WTC11 (cell line): ENCODE data around the gene CELF1. TPM values are rescaled to one million over a fixed set of nuclear protein-coding genes. Genes with fewer than 3 reads are reported as not detected.

Experiments used
- ATF1 ChIP-seq: sonication (generic); formaldehyde crosslinking; IDR thresholded peaks from 2 replicates; pipeline ENCODE4 v1.8.1; 2023; ENCODE audit warnings: mild to moderate bottlenecking, moderate library complexity, missing genetic modification reagents
- GTF2I ChIP-seq: fragments of 250-450 bp; sonication (Bioruptor Pico); conservative IDR thresholded peaks from 2 replicates; pipeline ENCODE4 v1.4.0; 2021; ENCODE audit warnings: mild to moderate bottlenecking
- MXD4 ChIP-seq: fragments of 250-450 bp; sonication (Bioruptor Pico); IDR thresholded peaks from 2 replicates; pipeline ENCODE4 v1.8.0; 2021; ENCODE audit warnings: mild to moderate bottlenecking, moderate library complexity, borderline replicate concordance
- NFE2L1 ChIP-seq: sonication (generic); formaldehyde crosslinking; IDR thresholded peaks from 2 replicates; pipeline ENCODE4 v1.8.1; 2023; ENCODE audit warnings: missing genetic modification reagents
- NFYB ChIP-seq: sonication (generic); formaldehyde crosslinking; conservative IDR thresholded peaks from 2 replicates; pipeline ENCODE4 v1.8.0; 2022; ENCODE audit warnings: low read depth, missing genetic modification reagents
- OVOL2 ChIP-seq: fragments of 250-450 bp; sonication (Bioruptor Pico); IDR thresholded peaks from 2 replicates; pipeline ENCODE4 v1.9.0; 2021; ENCODE audit warnings: mild to moderate bottlenecking, borderline replicate concordance
- PRRX2 ChIP-seq: fragments of 250-450 bp; sonication (Bioruptor Pico); IDR thresholded peaks from 2 replicates; pipeline ENCODE4 v1.8.0; 2021; ENCODE audit warnings: mild to moderate bottlenecking
- RELA ChIP-seq: sonication (generic); formaldehyde crosslinking; IDR thresholded peaks from 2 replicates; pipeline ENCODE4 v1.8.1; 2022; ENCODE audit warnings: missing genetic modification reagents, mild to moderate bottlenecking, borderline replicate concordance
- TEAD1 ChIP-seq: sonication (generic); formaldehyde crosslinking; IDR thresholded peaks from 2 replicates; pipeline ENCODE4 v1.8.0; 2022; ENCODE audit warnings: mild to moderate bottlenecking, missing genetic modification reagents
- ZNF121 ChIP-seq: sonication (generic); formaldehyde crosslinking; IDR thresholded peaks from 2 replicates; pipeline ENCODE4 v1.8.0; 2023; ENCODE audit warnings: missing genetic modification reagents
- ZNF396 ChIP-seq: fragments of 250-450 bp; sonication (Bioruptor Pico); IDR thresholded peaks from 2 replicates; pipeline ENCODE4 v1.8.0; 2021; ENCODE audit warnings: mild to moderate bottlenecking, moderate library complexity, borderline replicate concordance
- total RNA-seq: library from RNA; stranded (reverse); gene quantifications from 3 replicates; pipeline ENCODE4 v1.2.3, GENCODE V29; 2021
- TF ChIP-seq, protein P1 (sequence below): sonication (generic); formaldehyde crosslinking; IDR thresholded peaks from 2 replicates; pipeline ENCODE4 v1.8.0; 2022; ENCODE audit warnings: mild to moderate bottlenecking, missing genetic modification reagents
- TF ChIP-seq, protein P2 (sequence below): sonication (generic); formaldehyde crosslinking; IDR thresholded peaks from 2 replicates; pipeline ENCODE4 v1.8.1; 2022; ENCODE audit warnings: low read depth, missing genetic modification reagents, borderline replicate concordance
- TF ChIP-seq, protein P3 (sequence below): sonication (generic); formaldehyde crosslinking; IDR thresholded peaks from 2 replicates; pipeline ENCODE4 v1.8.1; 2023; ENCODE audit warnings: mild to moderate bottlenecking, missing genetic modification reagents, moderate library complexity
- TF ChIP-seq, protein P4 (sequence below): sonication (generic); formaldehyde crosslinking; IDR thresholded peaks from 2 replicates; pipeline ENCODE4 v1.8.0; 2022; ENCODE audit warnings: mild to moderate bottlenecking, missing genetic modification reagents
- TF ChIP-seq, protein P5 (sequence below): sonication (generic); formaldehyde crosslinking; IDR thresholded peaks from 2 replicates; pipeline ENCODE4 v1.8.1; 2023; ENCODE audit warnings: mild to moderate bottlenecking, missing genetic modification reagents
- TF ChIP-seq, protein P6 (sequence below): fragments of 250-450 bp; sonication (Bioruptor Pico); IDR thresholded peaks from 2 replicates; pipeline ENCODE4 v1.8.0; 2021; ENCODE audit warnings: mild to moderate bottlenecking
- TF ChIP-seq, protein P7 (sequence below): fragments of 250-450 bp; sonication (Bioruptor Pico); IDR thresholded peaks from 2 replicates; pipeline ENCODE4 v1.9.0; 2021; ENCODE audit warnings: mild to moderate bottlenecking, borderline replicate concordance
- TF ChIP-seq, protein P8 (sequence below): fragments of 250-450 bp; sonication (Bioruptor Pico); IDR thresholded peaks from 2 replicates; pipeline ENCODE4 v1.9.0; 2021; ENCODE audit warnings: moderate library complexity, mild to moderate bottlenecking, inconsistent platforms, borderline replicate concordance
- TF ChIP-seq, protein P9 (sequence below): sonication (generic); formaldehyde crosslinking; IDR thresholded peaks from 2 replicates; pipeline ENCODE4 v1.8.1; 2023; ENCODE audit warnings: mild to moderate bottlenecking, missing genetic modification reagents

CELF1 gene
- total RNA-seq, 1 experiment from 2014 or later, result 177 TPM

DNA sequence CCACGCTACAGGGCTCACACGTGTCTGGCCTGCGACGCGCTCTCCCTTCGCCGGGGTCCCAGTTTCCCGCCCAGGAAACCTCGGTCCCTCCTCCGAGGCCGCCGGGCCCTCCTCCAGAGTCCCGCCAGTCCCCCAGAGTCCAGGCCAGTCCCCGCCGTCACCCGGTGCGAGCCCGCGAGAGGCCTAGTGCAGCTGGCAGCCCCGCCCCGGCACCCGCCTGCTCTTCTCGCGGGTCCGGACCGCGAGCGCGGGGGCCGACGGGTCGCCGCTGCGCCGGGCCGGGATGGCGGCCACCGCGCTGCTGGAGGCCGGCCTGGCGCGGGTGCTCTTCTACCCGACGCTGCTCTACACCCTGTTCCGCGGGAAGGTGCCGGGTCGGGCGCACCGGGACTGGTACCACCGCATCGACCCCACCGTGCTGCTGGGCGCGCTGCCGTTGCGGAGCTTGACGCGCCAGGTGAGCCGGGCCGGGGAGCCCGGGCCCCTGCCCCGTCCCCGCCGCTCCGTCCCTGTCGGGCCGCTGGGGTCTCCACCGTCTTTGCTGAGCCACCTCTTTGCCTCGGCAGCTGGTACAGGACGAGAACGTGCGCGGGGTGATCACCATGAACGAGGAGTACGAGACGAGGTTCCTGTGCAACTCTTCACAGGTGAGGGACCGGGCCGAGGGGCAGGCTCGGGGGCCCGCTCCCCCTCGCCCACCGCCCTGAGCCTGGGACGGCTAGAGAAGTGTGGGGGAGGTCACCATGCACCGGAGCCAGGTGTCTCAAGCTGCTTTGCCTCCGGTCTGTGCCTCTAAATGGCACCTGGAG, 12.6 kb upstream of the CELF1 start, which contains the start of gene PTPMT1 (continued):
- TF ChIP-seq, protein P1, sequence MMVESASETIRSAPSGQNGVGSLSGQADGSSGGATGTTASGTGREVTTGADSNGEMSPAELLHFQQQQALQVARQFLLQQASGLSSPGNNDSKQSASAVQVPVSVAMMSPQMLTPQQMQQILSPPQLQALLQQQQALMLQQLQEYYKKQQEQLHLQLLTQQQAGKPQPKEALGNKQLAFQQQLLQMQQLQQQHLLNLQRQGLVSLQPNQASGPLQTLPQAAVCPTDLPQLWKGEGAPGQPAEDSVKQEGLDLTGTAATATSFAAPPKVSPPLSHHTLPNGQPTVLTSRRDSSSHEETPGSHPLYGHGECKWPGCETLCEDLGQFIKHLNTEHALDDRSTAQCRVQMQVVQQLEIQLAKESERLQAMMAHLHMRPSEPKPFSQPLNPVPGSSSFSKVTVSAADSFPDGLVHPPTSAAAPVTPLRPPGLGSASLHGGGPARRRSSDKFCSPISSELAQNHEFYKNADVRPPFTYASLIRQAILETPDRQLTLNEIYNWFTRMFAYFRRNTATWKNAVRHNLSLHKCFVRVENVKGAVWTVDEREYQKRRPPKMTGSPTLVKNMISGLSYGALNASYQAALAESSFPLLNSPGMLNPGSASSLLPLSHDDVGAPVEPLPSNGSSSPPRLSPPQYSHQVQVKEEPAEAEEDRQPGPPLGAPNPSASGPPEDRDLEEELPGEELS (CRISPR knock-in tag), result peak; percentile 24
- no peak for TF ChIP-seq PRRX2 (CRISPR knock-in tag)
- TF ChIP-seq, protein P2, sequence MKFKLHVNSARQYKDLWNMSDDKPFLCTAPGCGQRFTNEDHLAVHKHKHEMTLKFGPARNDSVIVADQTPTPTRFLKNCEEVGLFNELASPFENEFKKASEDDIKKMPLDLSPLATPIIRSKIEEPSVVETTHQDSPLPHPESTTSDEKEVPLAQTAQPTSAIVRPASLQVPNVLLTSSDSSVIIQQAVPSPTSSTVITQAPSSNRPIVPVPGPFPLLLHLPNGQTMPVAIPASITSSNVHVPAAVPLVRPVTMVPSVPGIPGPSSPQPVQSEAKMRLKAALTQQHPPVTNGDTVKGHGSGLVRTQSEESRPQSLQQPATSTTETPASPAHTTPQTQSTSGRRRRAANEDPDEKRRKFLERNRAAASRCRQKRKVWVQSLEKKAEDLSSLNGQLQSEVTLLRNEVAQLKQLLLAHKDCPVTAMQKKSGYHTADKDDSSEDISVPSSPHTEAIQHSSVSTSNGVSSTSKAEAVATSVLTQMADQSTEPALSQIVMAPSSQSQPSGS, result no peak
- TF ChIP-seq NFYB (CRISPR knock-in tag), result no peak
- peak; percentile 14; the same call in 1 of the 2 replicates for TF ChIP-seq NFE2L1 (CRISPR knock-in tag)
- TF ChIP-seq, protein P3, sequence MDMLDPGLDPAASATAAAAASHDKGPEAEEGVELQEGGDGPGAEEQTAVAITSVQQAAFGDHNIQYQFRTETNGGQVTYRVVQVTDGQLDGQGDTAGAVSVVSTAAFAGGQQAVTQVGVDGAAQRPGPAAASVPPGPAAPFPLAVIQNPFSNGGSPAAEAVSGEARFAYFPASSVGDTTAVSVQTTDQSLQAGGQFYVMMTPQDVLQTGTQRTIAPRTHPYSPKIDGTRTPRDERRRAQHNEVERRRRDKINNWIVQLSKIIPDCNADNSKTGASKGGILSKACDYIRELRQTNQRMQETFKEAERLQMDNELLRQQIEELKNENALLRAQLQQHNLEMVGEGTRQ (CRISPR knock-in tag), result peak; percentile 20
- no peak for TF ChIP-seq OVOL2 (CRISPR knock-in tag)
- TF ChIP-seq, protein P4, sequence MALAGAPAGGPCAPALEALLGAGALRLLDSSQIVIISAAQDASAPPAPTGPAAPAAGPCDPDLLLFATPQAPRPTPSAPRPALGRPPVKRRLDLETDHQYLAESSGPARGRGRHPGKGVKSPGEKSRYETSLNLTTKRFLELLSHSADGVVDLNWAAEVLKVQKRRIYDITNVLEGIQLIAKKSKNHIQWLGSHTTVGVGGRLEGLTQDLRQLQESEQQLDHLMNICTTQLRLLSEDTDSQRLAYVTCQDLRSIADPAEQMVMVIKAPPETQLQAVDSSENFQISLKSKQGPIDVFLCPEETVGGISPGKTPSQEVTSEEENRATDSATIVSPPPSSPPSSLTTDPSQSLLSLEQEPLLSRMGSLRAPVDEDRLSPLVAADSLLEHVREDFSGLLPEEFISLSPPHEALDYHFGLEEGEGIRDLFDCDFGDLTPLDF (CRISPR knock-in tag), result 0 out of 2 replicates have a peak, but pooled peaks have one; percentile 38
- TF ChIP-seq MXD4, result no peak
- TF ChIP-seq ZNF121 (CRISPR knock-in tag), result no peak
- no peak; the same call in 1 of the 2 replicates for TF ChIP-seq RELA (CRISPR knock-in tag)
- TF ChIP-seq, protein P5, sequence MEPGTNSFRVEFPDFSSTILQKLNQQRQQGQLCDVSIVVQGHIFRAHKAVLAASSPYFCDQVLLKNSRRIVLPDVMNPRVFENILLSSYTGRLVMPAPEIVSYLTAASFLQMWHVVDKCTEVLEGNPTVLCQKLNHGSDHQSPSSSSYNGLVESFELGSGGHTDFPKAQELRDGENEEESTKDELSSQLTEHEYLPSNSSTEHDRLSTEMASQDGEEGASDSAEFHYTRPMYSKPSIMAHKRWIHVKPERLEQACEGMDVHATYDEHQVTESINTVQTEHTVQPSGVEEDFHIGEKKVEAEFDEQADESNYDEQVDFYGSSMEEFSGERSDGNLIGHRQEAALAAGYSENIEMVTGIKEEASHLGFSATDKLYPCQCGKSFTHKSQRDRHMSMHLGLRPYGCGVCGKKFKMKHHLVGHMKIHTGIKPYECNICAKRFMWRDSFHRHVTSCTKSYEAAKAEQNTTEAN (CRISPR knock-in tag), result no peak
- peak; percentile 43; the same call in 1 of the 2 replicates for TF ChIP-seq ATF1 (CRISPR knock-in tag)
- TF ChIP-seq, protein P6, sequence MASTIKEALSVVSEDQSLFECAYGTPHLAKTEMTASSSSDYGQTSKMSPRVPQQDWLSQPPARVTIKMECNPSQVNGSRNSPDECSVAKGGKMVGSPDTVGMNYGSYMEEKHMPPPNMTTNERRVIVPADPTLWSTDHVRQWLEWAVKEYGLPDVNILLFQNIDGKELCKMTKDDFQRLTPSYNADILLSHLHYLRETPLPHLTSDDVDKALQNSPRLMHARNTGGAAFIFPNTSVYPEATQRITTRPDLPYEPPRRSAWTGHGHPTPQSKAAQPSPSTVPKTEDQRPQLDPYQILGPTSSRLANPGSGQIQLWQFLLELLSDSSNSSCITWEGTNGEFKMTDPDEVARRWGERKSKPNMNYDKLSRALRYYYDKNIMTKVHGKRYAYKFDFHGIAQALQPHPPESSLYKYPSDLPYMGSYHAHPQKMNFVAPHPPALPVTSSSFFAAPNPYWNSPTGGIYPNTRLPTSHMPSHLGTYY (CRISPR knock-in tag), result no peak
- TF ChIP-seq ZNF396 (CRISPR knock-in tag), result no peak
- TF ChIP-seq GTF2I, result no peak
- TF ChIP-seq, protein P7, sequence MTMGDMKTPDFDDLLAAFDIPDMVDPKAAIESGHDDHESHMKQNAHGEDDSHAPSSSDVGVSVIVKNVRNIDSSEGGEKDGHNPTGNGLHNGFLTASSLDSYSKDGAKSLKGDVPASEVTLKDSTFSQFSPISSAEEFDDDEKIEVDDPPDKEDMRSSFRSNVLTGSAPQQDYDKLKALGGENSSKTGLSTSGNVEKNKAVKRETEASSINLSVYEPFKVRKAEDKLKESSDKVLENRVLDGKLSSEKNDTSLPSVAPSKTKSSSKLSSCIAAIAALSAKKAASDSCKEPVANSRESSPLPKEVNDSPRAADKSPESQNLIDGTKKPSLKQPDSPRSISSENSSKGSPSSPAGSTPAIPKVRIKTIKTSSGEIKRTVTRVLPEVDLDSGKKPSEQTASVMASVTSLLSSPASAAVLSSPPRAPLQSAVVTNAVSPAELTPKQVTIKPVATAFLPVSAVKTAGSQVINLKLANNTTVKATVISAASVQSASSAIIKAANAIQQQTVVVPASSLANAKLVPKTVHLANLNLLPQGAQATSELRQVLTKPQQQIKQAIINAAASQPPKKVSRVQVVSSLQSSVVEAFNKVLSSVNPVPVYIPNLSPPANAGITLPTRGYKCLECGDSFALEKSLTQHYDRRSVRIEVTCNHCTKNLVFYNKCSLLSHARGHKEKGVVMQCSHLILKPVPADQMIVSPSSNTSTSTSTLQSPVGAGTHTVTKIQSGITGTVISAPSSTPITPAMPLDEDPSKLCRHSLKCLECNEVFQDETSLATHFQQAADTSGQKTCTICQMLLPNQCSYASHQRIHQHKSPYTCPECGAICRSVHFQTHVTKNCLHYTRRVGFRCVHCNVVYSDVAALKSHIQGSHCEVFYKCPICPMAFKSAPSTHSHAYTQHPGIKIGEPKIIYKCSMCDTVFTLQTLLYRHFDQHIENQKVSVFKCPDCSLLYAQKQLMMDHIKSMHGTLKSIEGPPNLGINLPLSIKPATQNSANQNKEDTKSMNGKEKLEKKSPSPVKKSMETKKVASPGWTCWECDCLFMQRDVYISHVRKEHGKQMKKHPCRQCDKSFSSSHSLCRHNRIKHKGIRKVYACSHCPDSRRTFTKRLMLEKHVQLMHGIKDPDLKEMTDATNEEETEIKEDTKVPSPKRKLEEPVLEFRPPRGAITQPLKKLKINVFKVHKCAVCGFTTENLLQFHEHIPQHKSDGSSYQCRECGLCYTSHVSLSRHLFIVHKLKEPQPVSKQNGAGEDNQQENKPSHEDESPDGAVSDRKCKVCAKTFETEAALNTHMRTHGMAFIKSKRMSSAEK, result peak; percentile 87; the same call in 1 of the 2 replicates
- TF ChIP-seq TEAD1 (CRISPR knock-in tag), result no peak
- TF ChIP-seq, protein P8, sequence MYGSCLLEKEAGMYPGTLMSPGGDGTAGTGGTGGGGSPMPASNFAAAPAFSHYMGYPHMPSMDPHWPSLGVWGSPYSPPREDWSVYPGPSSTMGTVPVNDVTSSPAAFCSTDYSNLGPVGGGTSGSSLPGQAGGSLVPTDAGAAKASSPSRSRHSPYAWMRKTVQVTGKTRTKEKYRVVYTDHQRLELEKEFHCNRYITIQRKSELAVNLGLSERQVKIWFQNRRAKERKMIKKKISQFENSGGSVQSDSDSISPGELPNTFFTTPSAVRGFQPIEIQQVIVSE (CRISPR knock-in tag), result no peak
- TF ChIP-seq, protein P9, sequence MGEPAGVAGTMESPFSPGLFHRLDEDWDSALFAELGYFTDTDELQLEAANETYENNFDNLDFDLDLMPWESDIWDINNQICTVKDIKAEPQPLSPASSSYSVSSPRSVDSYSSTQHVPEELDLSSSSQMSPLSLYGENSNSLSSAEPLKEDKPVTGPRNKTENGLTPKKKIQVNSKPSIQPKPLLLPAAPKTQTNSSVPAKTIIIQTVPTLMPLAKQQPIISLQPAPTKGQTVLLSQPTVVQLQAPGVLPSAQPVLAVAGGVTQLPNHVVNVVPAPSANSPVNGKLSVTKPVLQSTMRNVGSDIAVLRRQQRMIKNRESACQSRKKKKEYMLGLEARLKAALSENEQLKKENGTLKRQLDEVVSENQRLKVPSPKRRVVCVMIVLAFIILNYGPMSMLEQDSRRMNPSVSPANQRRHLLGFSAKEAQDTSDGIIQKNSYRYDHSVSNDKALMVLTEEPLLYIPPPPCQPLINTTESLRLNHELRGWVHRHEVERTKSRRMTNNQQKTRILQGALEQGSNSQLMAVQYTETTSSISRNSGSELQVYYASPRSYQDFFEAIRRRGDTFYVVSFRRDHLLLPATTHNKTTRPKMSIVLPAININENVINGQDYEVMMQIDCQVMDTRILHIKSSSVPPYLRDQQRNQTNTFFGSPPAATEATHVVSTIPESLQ, result no peak
